Posterior vena cava (tissue), 2 donors: ENCODE results near the gene VRK1. TPM values are rescaled to one million over a fixed set of nuclear protein-coding genes. Genes with fewer than 3 reads are reported as not detected.
"Not testable (repeated sequence)": the region's sequence is repeated elsewhere in the genome, so short reads cannot be mapped to it uniquely, and the experiment has no call there.

Source experiments
- DNase-seq: peaks from one replicate; pipeline ENCODE4 v3.0.0-alpha.2; 2020; ENCODE audit warnings: low spot score
- intact Hi-C, 2 donors: fragments of 100-400 bp; cut with DNase I; formaldehyde crosslinking; loops; one replicate each; pipeline versions ENCODE4 v1.14.1 to v1.14.2; 2022 to 2023
- total RNA-seq, 2 donors: library from RNA; stranded (reverse); fragmentation: NEBNext Ultra II Directional; extraction: Animal tissue kit (Norgen Biotek cat#: 25700); gene quantifications; one replicate each; pipeline ENCODE4 v1.2.1, GENCODE V29; 2021
- donor health status: DM: yes; HTN: yes; CAD: no.
- donor health status: DM: yes; HTN: yes; CAD: no.

The VRK1 gene
- total RNA-seq, 2 donors from 2014 or later: 10.7 to 11.5 TPM

DNA sequence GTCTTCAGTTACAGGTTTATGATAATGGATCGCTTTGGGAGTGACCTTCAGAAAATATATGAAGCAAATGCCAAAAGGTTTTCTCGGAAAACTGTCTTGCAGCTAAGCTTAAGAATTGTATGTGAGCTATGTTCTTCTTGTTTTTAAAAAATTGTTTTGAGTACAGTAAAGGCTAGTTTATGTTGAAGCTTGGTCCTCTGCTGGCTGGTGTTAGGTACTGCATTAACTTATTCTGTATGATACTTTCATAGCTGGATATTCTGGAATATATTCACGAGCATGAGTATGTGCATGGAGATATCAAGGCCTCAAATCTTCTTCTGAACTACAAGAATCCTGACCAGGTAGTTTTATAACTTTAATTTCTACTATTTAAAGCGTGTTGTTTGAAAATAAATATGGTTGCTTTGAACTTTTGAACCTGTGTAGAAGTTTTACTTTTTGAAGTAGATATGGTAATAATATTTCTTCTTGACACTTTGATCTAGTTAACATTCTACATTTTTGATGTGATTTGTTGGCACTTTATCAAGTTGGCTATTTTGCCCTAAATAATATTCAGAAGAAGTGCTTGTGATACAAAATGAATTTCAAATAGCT lies 55.7 kb downstream of the VRK1 start:
- DNase-seq: no peak
- intact Hi-C loops: no loop called here

DNA sequence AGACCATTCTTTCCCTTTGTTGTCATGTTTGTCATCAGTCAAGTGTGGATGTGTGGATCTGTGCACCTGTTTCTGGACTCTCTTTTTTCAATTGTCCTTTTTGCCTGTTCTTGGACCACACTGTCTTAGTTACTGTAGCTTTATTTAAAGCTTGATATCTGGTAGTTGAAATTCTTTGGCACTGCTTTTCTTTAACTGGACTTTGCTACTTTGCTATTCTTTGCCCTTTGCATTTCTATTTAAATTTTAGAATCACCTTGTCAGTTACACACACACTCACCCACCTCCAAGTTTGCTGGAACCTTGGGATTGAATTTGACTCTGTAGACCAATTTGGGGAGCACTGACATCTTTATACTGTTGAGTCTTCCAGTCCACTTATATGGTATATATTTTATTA lies 61.5 kb downstream of the VRK1 start:
- intact Hi-C loops: no loop called here
- DNase-seq: no peak

GRCh38 chr14:96861568-96862310 lies 64.6 kb downstream of the VRK1 start:
- no peak for DNase-seq

DNA sequence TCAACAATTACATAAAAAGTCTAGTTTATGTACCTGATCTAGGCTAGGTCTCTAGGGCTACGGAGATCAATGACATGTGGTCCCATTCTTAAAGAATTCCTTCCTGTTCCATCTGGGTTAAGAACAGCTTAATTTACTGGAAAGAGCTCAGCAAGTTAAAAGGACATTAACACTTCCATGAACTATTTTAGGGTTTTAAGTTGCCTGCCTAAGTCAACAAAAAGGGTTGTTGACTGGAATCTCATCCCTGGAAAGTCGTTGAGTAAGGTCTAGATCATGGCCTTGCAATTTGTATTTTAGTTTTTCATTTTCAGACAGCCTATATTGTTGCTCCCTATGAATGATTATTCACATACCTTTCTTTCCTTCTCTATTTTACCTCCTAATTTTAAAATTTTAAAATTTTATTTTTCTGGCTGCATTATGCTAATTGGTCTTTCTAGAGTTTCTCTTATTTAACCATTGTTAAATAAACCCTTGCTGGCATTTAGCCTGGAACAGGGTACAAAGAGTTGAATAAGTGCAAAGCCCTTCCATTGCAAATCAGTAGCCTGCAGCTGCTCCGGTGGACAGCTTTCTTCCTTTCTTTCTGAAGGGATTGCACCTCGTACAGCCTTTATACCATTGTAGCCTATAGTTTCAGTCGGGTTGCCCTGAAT lies 66.3 kb downstream of the VRK1 start:
- intact Hi-C loops: no loop called here
- no peak for DNase-seq

More at GRCh38 chr14:96861568-96862310, 64.6 kb downstream of the VRK1 start:
- intact Hi-C loops: no loop called here

- intact Hi-C loops: no loop called here
- DNase-seq: no peak
Measured at GRCh38 chr14:96863986-96864330, 66.8 kb downstream of the VRK1 start.

GRCh38 chr14:96867634-96868033 lies 70.5 kb downstream of the VRK1 start:
- intact Hi-C loops: no loop called here

GRCh38 chr14:96874127-96874526 lies 76.9 kb downstream of the VRK1 start:
- DNase-seq: no peak
- intact Hi-C loops: no loop called here

More at GRCh38 chr14:96867634-96868033, 70.5 kb downstream of the VRK1 start:
- DNase-seq: no peak

DNA sequence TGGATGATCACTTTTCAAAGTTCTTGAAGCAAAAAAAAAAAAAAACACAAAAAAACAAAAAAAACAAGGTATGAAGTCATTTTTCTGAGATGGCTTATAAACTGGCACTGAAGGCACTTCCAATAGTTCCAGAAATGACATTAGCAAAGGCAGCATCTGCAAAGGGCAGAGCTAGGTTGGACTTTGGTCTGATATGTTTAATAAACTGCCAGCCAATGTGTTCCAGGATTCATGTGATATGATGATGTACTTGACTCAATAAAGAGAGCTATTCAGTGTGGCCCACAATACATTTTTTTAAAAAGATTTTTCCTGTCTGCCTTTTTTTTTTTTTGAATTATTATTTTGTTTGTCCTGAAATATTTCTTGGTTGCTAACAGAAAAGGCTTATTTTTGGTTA lies 79.6 kb downstream of the VRK1 start:
- DNase-seq: no peak
- intact Hi-C loops: no loop called here

DNA sequence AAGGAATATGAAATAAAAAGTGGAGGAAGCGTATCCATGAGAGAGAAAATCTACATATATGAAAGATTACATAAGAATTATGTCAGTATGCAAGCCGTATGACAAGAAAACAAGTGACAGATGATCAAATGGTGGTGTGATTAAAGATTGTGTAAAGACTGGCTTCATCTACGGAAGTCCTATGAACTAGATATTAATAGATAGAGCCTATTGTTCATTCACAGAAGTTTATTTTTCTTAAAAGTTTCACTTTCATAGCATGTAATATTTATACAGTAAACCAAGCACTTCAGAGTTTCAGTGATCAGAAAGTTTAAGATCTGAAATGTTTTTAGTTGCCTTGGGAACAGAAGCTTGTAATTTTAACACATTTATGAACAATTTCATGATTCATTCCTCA lies 84.5 kb downstream of the VRK1 start:
- intact Hi-C loops: no loop called here
- no peak for DNase-seq

- DNase-seq, intact Hi-C loops: not testable (repeated sequence)
Measured at GRCh38 chr14:96883974-96884373, 86.8 kb downstream of the VRK1 start.

DNA sequence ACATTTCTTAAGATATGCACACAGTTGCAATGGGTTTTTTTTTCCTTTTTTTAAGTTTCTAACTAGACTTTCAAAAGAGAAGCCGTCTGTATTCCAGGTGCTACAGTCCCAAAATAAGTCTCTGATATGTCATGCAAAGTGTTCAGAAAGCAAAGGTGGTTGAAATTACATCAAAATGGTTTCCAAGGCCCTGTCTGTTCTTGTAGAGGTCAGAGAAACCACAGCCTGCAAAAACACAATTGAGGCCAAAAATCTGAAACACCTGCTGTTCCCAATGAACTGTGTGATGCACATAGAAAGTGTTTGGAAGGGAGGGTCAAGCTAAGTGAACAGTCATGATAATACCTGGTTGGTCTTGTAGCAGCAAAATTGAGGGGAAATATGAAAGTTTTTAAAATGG lies 91.0 kb downstream of the VRK1 start:
- intact Hi-C loops: no loop called here
- no peak for DNase-seq

- intact Hi-C loops: no loop called here
- no peak for DNase-seq
Measured at GRCh38 chr14:96888593-96888992, 91.4 kb downstream of the VRK1 start.

GRCh38 chr14:96889091-96889490 lies 91.9 kb downstream of the VRK1 start:
- intact Hi-C loops: no loop called here
- DNase-seq: no peak

- DNase-seq: no peak
- intact Hi-C loops: no loop called here
Measured at GRCh38 chr14:96893966-96894622, 96.9 kb downstream of the VRK1 start.

GRCh38 chr14:96894966-96895365 lies 97.8 kb downstream of the VRK1 start:
- intact Hi-C loops: no loop called here
- no peak for DNase-seq

GRCh38 chr14:96895658-96896271 lies 98.6 kb downstream of the VRK1 start:
- DNase-seq: no peak
- intact Hi-C loops: no loop called here

DNA sequence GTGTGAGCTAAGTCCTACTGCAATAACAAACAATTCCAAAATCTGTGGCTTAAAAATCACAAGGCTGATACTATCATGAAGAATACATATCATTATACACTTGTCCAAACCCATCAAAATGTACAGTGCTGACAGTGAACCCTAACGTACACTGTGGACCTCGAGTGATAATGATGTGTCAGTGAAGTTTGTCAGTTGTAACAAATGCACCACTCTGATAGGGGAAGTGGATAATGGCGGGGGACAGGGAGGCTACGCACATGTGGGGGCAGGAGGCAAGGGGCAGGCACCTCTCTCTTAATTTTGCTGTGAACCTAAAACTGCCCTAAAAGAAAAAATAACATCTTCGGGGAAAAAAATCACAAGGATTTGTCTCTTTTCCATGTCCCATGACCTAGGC lies 100.0 kb downstream of the VRK1 start:
- intact Hi-C loops: no loop called here
- DNase-seq: no peak

GRCh38 chr14:96901227-96901626 lies 104.0 kb downstream of the VRK1 start:
- intact Hi-C loops: no loop called here
- no peak for DNase-seq

DNA sequence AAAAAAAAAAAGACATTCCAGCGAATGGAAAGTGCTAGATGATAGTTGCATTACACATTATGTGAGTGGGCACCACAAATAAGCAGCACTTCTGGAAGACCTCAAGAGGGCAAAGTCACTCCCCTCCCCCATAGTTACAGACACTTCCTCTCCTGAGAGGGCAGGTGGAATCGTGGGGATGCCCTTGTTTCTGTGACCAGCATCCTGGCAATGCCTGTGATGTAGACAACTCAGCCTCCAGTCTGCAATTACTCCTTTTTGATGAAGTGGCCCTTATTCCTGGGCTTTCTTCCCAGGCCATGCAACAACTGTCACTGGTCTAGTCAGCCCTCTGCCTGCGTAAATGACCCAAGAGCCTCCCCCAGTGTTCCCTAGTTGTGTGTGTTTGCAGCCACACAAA lies 104.8 kb downstream of the VRK1 start:
- DNase-seq: no peak
- intact Hi-C loops: no loop called here

DNA sequence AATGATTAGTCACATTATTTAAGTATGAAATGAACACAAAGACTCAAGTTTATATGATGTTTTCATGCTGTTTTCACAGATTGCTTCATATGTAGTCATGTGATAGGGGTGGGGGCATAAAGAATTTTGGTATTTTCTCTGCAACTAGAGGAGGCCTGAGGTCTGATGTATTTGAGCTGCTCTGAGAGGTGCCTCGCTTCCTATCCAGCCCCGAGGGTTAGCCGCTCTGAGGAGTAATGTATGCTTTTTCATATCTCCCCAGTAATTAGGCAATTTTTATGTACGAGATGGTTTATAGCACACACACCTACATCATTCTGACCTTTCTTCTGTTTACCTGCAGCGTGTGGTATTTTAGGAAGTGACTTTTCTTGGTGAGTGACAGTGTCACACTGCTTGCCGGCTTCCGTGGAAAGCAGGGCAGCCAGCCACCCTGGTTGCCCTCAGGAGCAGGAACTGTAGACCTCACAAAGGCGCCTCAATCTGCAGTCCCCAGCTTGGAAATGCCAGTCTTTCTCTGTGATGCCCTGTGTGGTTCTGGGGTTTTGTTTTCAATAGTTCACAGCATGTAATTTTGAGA lies 106.4 kb downstream of the VRK1 start:
- DNase-seq: no peak
- intact Hi-C loops: no loop called here
